ENCODE data around the gene SHISA9. TPM values are rescaled to one million over a fixed set of nuclear protein-coding genes. Genes with fewer than 3 reads are reported as not detected.
A peak's percentile ranks its signal among the peaks of the same experiment; 100 is the strongest.

Gene SHISA9
- polyA plus RNA-seq, 1 of the 3 experiments (the other 2 are of a cell fraction), result 0.02 TPM

- no peak overlapping the region for H2AFZ ChIP-seq (ENCODE audit: low read depth)
- no peaks in the 10 kb centered on the region for H3K79me2 ChIP-seq (ENCODE audit: insufficient read depth)
- no peaks in the 10 kb centered on the region for H3K9me2 ChIP-seq
- H3K4me2 ChIP-seq, result no peak overlapping the region
- H4K20me1 ChIP-seq (ENCODE audit: insufficient read depth), result no peaks in the 10 kb centered on the region
- H3K36me3 ChIP-seq (replicated peaks in 1 of 2; ENCODE audit: control insufficient read depth in 1 of 2, insufficient read depth in 2 of 2, low read length in 1 of 2), result no peaks in the 10 kb centered on the region
- no peak overlapping the region for H3K9ac ChIP-seq
- peak; percentile 11 for DNase-seq
- H3K27me3 ChIP-seq (ENCODE audit: insufficient read depth), result no peaks in the 10 kb centered on the region
- TF ChIP-seq RCOR1 (IDR thresholded peaks at IDR 0.05; ENCODE audit: low read length) (no peak), PBX3 (IDR thresholded peaks at IDR 0.05) (no peak), EP300 (IDR thresholded peaks at IDR 0.05; ENCODE audit: borderline replicate concordance in 1 of 2, low read depth in 1 of 2, low read length in 1 of 2) (no peak), ZBTB33 (IDR thresholded peaks at IDR 0.05; ENCODE audit: borderline replicate concordance, low read depth) (no peak), MAX (IDR thresholded peaks at IDR 0.05; ENCODE audit: low read depth) (no peak), RAD21 (IDR thresholded peaks at IDR 0.05; ENCODE audit: low read length) (no peak), YY1 (IDR thresholded peaks at IDR 0.05; ENCODE audit: low read depth) (no peak), MXI1 (IDR thresholded peaks at IDR 0.05; ENCODE audit: low read depth, low read length) (no peak), TEAD4 (IDR thresholded peaks at IDR 0.05; ENCODE audit: borderline replicate concordance, insufficient read depth) (no peak)
- H3K9me3 ChIP-seq, result no peaks in the 10 kb centered on the region
- H3K4me1 ChIP-seq (ENCODE audit: control insufficient read depth in 1 of 2, insufficient read depth in 2 of 2, low read depth in 1 of 2, low read length in 1 of 2), result no peaks in the 10 kb centered on the region; a peak in 1 of 4 replicates
- H3K27ac ChIP-seq (ENCODE audit: low read depth in 2 of 2, low read length in 1 of 2), result no peak overlapping the region
- no peak overlapping the region for H3K4me3 ChIP-seq (ENCODE audit: low read depth in 2 of 2, low read length in 1 of 2)
- ChIA-PET CTCF (no interaction called here), POLR2A (no interaction called here)
- 9% methylated on average over 5 of the region's 6 CpGs for WGBS (ENCODE audit: low lambda C conversion rate)
- H3F3A ChIP-seq (replicated peaks; ENCODE audit: insufficient read depth), result no peaks in the 10 kb centered on the region
These were observed 111.6 kb downstream of the SHISA9 start for GRCh38 chr16:13013043-13013442.

- no peaks in the 10 kb centered on the region for H3K9me2 ChIP-seq
These were observed 113.1 kb downstream of the SHISA9 start for GRCh38 chr16:13014476-13014875.

More at GRCh38 chr16:13014476-13014875, 113.1 kb downstream of the SHISA9 start:
- TF ChIP-seq SIN3A (IDR thresholded peaks at IDR 0.05; ENCODE audit: borderline replicate concordance, low read depth, low read length) (no peak), GABPA (IDR thresholded peaks at IDR 0.05; ENCODE audit: low read depth) (no peak), CTCF (IDR thresholded peaks at IDR 0.05) (no peak), CHD2 (IDR thresholded peaks at IDR 0.05; ENCODE audit: low read length, partially characterized antibody) (no peak), TCF12 (IDR thresholded peaks at IDR 0.05) (no peak), PBX3 (IDR thresholded peaks at IDR 0.05) (no peak), ZBTB33 (IDR thresholded peaks at IDR 0.05; ENCODE audit: borderline replicate concordance, low read depth) (no peak)
- H2AFZ ChIP-seq (ENCODE audit: low read depth), result no peak overlapping the region
- CTCF ChIA-PET, result no interaction called here
- H3K27me3 ChIP-seq (ENCODE audit: insufficient read depth), result no peaks in the 10 kb centered on the region
- H4K20me1 ChIP-seq (ENCODE audit: insufficient read depth), result no peaks in the 10 kb centered on the region
- DNase-seq, result no peak
- H3K9me3 ChIP-seq, result no peaks in the 10 kb centered on the region
- POLR2A ChIA-PET, result no interaction called here
- 25% methylated on average over 2 of the region's 2 CpGs for WGBS (ENCODE audit: low lambda C conversion rate)
- no peaks in the 10 kb centered on the region; a peak in 1 of 4 replicates for H3K4me1 ChIP-seq (ENCODE audit: control insufficient read depth in 1 of 2, insufficient read depth in 2 of 2, low read depth in 1 of 2, low read length in 1 of 2)
- H3K79me2 ChIP-seq (ENCODE audit: insufficient read depth), result no peaks in the 10 kb centered on the region
- no peaks in the 10 kb centered on the region for H3K36me3 ChIP-seq (replicated peaks in 1 of 2; ENCODE audit: control insufficient read depth in 1 of 2, insufficient read depth in 2 of 2, low read length in 1 of 2)
- H3K27ac ChIP-seq (ENCODE audit: low read depth in 2 of 2, low read length in 1 of 2), result no peak overlapping the region
- no peak overlapping the region for H3K4me2 ChIP-seq
- no peaks in the 10 kb centered on the region for H3F3A ChIP-seq (replicated peaks; ENCODE audit: insufficient read depth)
- H3K4me3 ChIP-seq (ENCODE audit: low read depth in 2 of 2, low read length in 1 of 2), result no peak overlapping the region
- no peak overlapping the region for H3K9ac ChIP-seq

Measured in SK-N-SH (cell line).